Daoy (cell line): ENCODE data around the gene ASXL2. TPM values are rescaled to one million over a fixed set of nuclear protein-coding genes. Genes with fewer than 3 reads are reported as not detected.
"Not testable (repeated sequence)": the region's sequence is repeated elsewhere in the genome, so short reads cannot be mapped to it uniquely, and the experiment has no call there.

Source experiments
- DNase-seq: peaks from one replicate; pipeline ENCODE4 v3.0.0-alpha.2; 2015; ENCODE audit warnings: low read depth
- total RNA-seq: library from RNA; depleted of rRNA; stranded (reverse); fragments of >200 nt; shearing (Covaris generic); gene quantifications from 2 replicates; pipeline ENCODE4 v1.2.3, GENCODE V29; 2014

ASXL2 gene
- total RNA-seq, 1 experiment from 2014 or later: 9.4 TPM

DNA sequence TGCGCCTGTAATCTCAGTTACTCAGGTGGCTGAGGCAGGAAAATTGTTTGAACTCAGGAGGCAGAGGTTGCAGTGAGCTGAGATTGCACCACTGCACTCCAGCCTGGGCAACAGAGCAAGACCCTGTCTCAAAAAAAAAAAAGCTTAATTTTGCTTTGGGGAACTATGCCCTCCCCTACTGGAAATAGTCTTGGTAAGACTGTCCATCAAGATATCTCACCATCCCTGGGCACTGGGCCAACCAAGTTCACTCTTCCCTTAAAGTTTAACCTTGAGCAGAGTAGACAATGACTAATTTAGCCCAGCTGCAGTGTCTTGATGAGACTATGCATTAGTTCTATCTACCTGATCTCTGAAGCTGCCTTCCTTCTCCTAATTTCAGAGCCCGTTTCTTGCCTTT, 44.7 kb downstream of the ASXL2 start:
- no peak for DNase-seq

GRCh38 chr2:25832897-25833296, 45.4 kb downstream of the ASXL2 start:
- no peak for DNase-seq

- no peak for DNase-seq
Observed at GRCh38 chr2:25831746-25832449, 46.4 kb downstream of the ASXL2 start.

GRCh38 chr2:25829828-25830227, 48.5 kb downstream of the ASXL2 start:
- DNase-seq: no peak

GRCh38 chr2:25829377-25829704, 48.9 kb downstream of the ASXL2 start:
- DNase-seq: no peak

- DNase-seq: not testable (repeated sequence)
Observed at GRCh38 chr2:25828532-25829376, 49.5 kb downstream of the ASXL2 start.

GRCh38 chr2:25825238-25825637, 53.0 kb downstream of the ASXL2 start:
- DNase-seq: no peak

GRCh38 chr2:25824718-25825117, 53.6 kb downstream of the ASXL2 start:
- DNase-seq: no peak

DNA sequence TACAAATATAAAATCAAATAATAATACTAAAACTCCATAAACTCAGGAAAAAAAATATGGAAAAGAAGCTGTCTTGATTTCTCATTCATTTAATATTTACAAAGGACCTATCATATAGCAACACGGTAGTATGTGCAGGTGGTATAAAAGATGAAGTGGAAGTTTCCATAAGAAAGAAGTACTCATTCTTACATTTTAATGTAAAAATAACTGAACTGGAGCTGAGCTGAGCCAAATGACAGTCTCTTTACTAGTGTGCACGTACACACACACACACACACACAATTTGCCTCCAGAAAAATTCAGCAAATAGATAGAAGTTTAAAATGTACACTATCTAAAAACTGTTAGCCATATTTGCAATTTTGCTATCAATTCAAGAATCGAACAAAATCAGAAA, 54.1 kb downstream of the ASXL2 start:
- DNase-seq: no peak

DNA sequence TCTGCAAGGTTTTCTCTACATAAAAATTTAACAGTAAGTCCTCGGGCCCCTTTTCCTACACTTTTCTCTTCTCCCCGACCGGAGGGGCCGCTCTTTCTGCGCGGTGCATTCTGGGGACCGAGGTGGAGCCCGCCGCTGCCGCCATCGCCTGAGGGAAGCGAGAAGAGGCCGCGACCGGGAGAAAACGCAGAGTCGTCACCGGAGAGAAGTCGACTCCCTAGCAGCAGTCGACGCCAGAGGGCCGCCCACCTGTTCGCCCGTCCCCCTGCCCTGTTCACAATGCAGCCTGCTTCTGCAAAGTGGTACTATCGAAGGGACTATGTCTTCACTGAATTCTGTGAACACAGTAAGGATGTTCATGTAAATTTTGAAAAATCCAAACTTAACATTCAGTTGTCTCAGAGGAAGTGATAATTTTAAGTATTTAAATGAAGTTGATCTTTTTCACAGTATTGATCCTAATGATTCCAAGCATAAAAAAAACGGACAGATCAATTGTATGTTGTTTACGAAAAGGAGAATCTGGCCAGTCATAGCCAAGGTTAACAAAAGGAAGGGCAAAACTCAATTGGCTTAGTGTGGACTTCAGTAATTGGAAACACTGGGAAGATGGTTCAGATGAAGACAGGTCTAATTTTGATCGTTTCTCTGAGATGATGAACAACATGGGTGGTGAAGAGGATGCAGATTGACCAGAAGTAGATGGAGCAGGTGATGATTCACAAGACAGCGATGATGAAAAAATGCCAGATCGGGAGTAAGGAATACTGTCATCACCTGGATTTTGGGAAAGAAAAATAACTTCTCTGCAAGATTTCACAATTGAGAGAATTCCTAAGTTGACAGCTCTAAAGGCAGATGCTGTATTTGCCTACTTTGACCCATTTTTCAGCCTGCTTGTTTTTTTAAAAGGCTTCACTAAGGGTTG, 55.8 kb downstream of the ASXL2 start:
- DNase-seq: no peak

- DNase-seq: peak; percentile 63
Observed at GRCh38 chr2:25821225-25822056, 56.8 kb downstream of the ASXL2 start.

- no peak for DNase-seq
Observed at GRCh38 chr2:25819597-25820039, 58.7 kb downstream of the ASXL2 start.

DNA sequence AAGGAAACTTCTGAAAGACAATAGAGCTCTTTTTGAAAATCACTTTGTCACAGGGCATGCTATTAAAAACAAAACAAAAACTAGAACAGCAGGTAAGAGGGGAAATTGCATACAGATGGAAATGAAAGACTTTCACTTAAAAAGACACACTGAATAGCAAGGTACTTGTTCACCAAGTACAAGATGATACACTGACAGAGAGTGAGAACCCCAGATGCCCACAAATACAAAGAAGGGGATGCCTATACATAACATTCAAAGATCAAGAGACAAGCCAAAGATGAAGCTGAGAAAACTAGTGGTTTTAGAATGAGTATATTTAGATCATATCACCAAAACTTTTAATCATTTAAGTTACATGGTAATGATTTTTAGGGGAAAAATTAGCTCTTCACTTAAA, 60.7 kb downstream of the ASXL2 start:
- no peak for DNase-seq

GRCh38 chr2:25817006-25817405, 61.3 kb downstream of the ASXL2 start:
- no peak for DNase-seq

- no peak for DNase-seq
Observed at GRCh38 chr2:25816249-25816648, 62.0 kb downstream of the ASXL2 start.

- DNase-seq: no peak
Observed at GRCh38 chr2:25814681-25815080, 63.6 kb downstream of the ASXL2 start.

- no peak for DNase-seq
Observed at GRCh38 chr2:25810428-25810827, 67.9 kb downstream of the ASXL2 start.

GRCh38 chr2:25809646-25810045, 68.6 kb downstream of the ASXL2 start:
- no peak for DNase-seq

- DNase-seq: no peak
Observed at GRCh38 chr2:25808006-25808383, 70.3 kb downstream of the ASXL2 start.

DNA sequence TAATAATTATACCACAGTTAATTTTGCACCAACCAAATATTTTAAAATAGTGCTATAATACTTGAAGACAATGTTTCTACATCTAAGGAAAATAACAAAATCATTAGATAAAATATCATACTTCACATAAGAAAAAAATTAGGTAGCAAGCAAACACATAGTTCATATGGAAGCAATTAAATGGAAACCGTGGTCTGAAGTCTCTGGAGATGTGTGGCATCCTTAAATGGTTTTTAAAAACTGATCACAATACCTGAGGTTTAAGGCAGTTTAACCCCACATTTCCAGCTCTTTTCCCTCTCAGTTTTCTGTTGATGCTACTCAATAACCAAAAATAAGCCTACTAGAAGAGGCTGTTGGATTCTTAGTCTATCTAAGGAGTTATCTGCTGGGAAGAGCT, 71.3 kb downstream of the ASXL2 start:
- DNase-seq: no peak

GRCh38 chr2:25805987-25806386, 72.3 kb downstream of the ASXL2 start:
- no peak for DNase-seq
